ENCODE results near the gene UFL1. TPM values are rescaled to one million over a fixed set of nuclear protein-coding genes. Genes with fewer than 3 reads are reported as not detected.

UFL1 gene
- total RNA-seq, 1 experiment from 2014 or later, result 12.7 TPM

DNA sequence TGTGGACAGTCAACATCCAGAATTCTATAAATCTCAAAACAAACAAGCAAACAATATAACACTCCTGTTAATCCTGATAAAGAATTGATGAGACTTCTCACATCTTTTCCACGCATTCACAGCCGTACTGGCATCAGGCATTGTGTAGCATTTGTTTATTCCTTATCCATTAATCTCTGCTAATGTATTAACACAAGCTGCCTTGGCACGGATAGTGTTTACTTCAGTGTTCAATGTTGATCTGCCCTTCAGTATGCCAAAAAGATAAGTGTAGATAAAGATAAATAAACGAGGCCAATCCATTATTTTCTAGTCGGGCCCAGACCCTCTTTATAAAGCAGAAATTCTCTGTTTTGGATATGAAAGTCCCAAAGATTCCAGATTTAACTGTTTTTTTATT, 16.1 kb downstream of the UFL1 start:
- Histone ChIP-seq H3K23ac (ENCODE audit: insufficient read length, low read depth, low read length) (no peak overlapping the region), H3K23me2 (ENCODE audit: insufficient read length, low read depth, low read length, poor library complexity, severe bottlenecking) (no peaks in the 10 kb centered on the region)

More for the DNA sequence above, 16.1 kb downstream of the UFL1 start:
- Histone ChIP-seq H3K9ac (ENCODE audit: extremely low read depth, insufficient read length, low read length) (no peak overlapping the region), H3K4me1 (ENCODE audit: insufficient read depth, low read length) (no peaks in the 10 kb centered on the region), H3K79me2 (ENCODE audit: insufficient read depth, low read length) (no peaks in the 10 kb centered on the region), H4K20me1 (ENCODE audit: control insufficient read depth, insufficient read depth, insufficient read length) (no peaks in the 10 kb centered on the region), H3K4ac (ENCODE audit: low read depth, low read length) (no peak overlapping the region), H2AFZ (ENCODE audit: low read length) (no peak overlapping the region), H2BK20ac (ENCODE audit: low read depth, low read length, poor library complexity, severe bottlenecking) (no peak overlapping the region), H3T11ph (ENCODE audit: low read length) (no peak overlapping the region), H3K27me3 (ENCODE audit: insufficient read depth, low read length) (no peaks in the 10 kb centered on the region), H2BK15ac (ENCODE audit: low read depth, low read length) (no peak overlapping the region), H3K14ac (ENCODE audit: insufficient read depth, low read length) (no peak overlapping the region), H3K18ac (ENCODE audit: insufficient read length, low read depth, low read length) (no peak overlapping the region), H2BK12ac (ENCODE audit: insufficient read length, low read depth, low read length) (no peak overlapping the region), H4K5ac (ENCODE audit: insufficient read length, low read depth, low read length) (no peak overlapping the region), H2BK5ac (ENCODE audit: insufficient read length, low read length) (no peak overlapping the region), H3K79me1 (ENCODE audit: insufficient read depth, low read depth, low read length, poor library complexity, severe bottlenecking) (no peaks in the 10 kb centered on the region), H2AK5ac (ENCODE audit: insufficient read length, low read length) (no peak overlapping the region), H2BK120ac (ENCODE audit: low read depth, low read length, poor library complexity, severe bottlenecking) (no peak overlapping the region), H4K8ac (replicated peaks; ENCODE audit: insufficient read length, low read depth, low read length) (no peak overlapping the region), H3K9me3 (ENCODE audit: control insufficient read depth, low read depth, low read length) (no peaks in the 10 kb centered on the region), H4K91ac (ENCODE audit: insufficient read length, low read depth, low read length) (no peak overlapping the region), H3K56ac (ENCODE audit: insufficient read length, low read depth, low read length) (no peak overlapping the region), H3K4me2 (ENCODE audit: insufficient read depth, insufficient read length, low read length) (no peak overlapping the region), H3K27ac (ENCODE audit: insufficient read length, low read depth, low read length) (no peak overlapping the region)
- no peaks in the 10 kb centered on the region for H3K4me1 Mint-ChIP-seq
- H3K36me3 Mint-ChIP-seq (ENCODE audit: insufficient read depth in 1 of 3, low read depth in 3 of 3), result peaks cover 0 to 23% (median 19%) of the 10 kb centered on the region in 3 experiments; a peak in 6 of 7 replicates
- H3K27ac Mint-ChIP-seq, result no peak overlapping the region
- no CpG with 5 or more reads among the region's 5 CpGs for WGBS (ENCODE audit: extremely low coverage, insufficient read length, low lambda C conversion rate)
- no peak overlapping the region for H3K4me3 Mint-ChIP-seq
- H3K27me3 Mint-ChIP-seq (ENCODE audit: low read depth), result no peaks in the 10 kb centered on the region
- TF ChIP-seq, protein P1, sequence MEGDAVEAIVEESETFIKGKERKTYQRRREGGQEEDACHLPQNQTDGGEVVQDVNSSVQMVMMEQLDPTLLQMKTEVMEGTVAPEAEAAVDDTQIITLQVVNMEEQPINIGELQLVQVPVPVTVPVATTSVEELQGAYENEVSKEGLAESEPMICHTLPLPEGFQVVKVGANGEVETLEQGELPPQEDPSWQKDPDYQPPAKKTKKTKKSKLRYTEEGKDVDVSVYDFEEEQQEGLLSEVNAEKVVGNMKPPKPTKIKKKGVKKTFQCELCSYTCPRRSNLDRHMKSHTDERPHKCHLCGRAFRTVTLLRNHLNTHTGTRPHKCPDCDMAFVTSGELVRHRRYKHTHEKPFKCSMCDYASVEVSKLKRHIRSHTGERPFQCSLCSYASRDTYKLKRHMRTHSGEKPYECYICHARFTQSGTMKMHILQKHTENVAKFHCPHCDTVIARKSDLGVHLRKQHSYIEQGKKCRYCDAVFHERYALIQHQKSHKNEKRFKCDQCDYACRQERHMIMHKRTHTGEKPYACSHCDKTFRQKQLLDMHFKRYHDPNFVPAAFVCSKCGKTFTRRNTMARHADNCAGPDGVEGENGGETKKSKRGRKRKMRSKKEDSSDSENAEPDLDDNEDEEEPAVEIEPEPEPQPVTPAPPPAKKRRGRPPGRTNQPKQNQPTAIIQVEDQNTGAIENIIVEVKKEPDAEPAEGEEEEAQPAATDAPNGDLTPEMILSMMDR (conservative IDR thresholded peaks at IDR 0.05), result no peak
- DNase-seq, result no peak
- H3K9me3 Mint-ChIP-seq, result no peaks in the 10 kb centered on the region
